Astrocyte (in vitro differentiated cells and primary cell): ENCODE data around the gene SRMS. TPM values are rescaled to one million over a fixed set of nuclear protein-coding genes. Genes with fewer than 3 reads are reported as not detected.

Experiments
- DNase-seq: peaks from one replicate; pipeline ENCODE4 v3.0.0-alpha.2; 2010; ENCODE audit warnings: low read depth
- FAIRE-seq: peaks from 2 replicates; lab custom pipeline; 2011; peaks lifted over from hg19 to GRCh38; lab: Jason Lieb, UNC
- H2AFZ ChIP-seq: 2 replicates; pipeline ENCODE4 v1.6.0; 2012; ENCODE audit warnings: low read depth, low read length, inconsistent platforms
- H3K27ac ChIP-seq: 2 replicates; pipeline ENCODE4 v1.5.1; 2011; ENCODE audit warnings: low read depth, low read length, inconsistent platforms
- H3K27me3 ChIP-seq: 2 replicates; pipeline ENCODE4 v1.6.0; 2011; ENCODE audit warnings: low read length, inconsistent platforms; ENCODE audit not compliant: insufficient read depth
- H3K36me3 ChIP-seq: 2 replicates; pipeline ENCODE4 v1.5.1; 2011; ENCODE audit warnings: low read length, inconsistent platforms; ENCODE audit not compliant: insufficient read depth
- H3K4me1 ChIP-seq: 2 replicates; pipeline ENCODE4 v1.5.1; 2011; ENCODE audit warnings: low read length, inconsistent platforms; ENCODE audit not compliant: insufficient read depth
- H3K4me2 ChIP-seq: 2 replicates; pipeline ENCODE4 v1.6.0; 2012; ENCODE audit warnings: low read length, inconsistent platforms
- H3K4me3 ChIP-seq: 2 replicates; pipeline ENCODE4 v1.5.1; 2011; ENCODE audit warnings: low read depth, mild to moderate bottlenecking, low read length, inconsistent platforms; ENCODE audit not compliant: insufficient read depth
- H3K79me2 ChIP-seq: 2 replicates; pipeline ENCODE4 v1.6.0; 2012; ENCODE audit warnings: mild to moderate bottlenecking, low read length, inconsistent platforms; ENCODE audit not compliant: insufficient read depth
- H3K9ac ChIP-seq: 2 replicates; pipeline ENCODE4 v1.6.0; 2012; ENCODE audit warnings: mild to moderate bottlenecking, low read length, inconsistent platforms
- H3K9me3 ChIP-seq: 2 replicates; pipeline ENCODE4 v1.5.1; 2012; ENCODE audit warnings: low read depth, mild to moderate bottlenecking, low read length, inconsistent platforms; ENCODE audit not compliant: insufficient read depth
- H4K20me1 ChIP-seq: 2 replicates; pipeline ENCODE4 v1.6.0; 2012; ENCODE audit warnings: low read length, inconsistent platforms; ENCODE audit not compliant: insufficient read depth
- H3K27ac Mint-ChIP-seq: one replicate; pipeline ENCODE4 v1.8.0; 2021; ENCODE audit warnings: mild to moderate bottlenecking, mixed read lengths; ENCODE audit not compliant: unreplicated experiment
- H3K27me3 Mint-ChIP-seq: one replicate; pipeline ENCODE4 v1.8.0; 2021; ENCODE audit warnings: low read depth, mixed read lengths; ENCODE audit not compliant: unreplicated experiment
- H3K36me3 Mint-ChIP-seq: one replicate; pipeline ENCODE4 v1.8.0; 2021; ENCODE audit warnings: low read depth, mixed read lengths; ENCODE audit not compliant: unreplicated experiment
- H3K4me1 Mint-ChIP-seq: one replicate; pipeline ENCODE4 v1.8.0; 2021; ENCODE audit warnings: low read depth, mixed read lengths; ENCODE audit not compliant: unreplicated experiment
- H3K4me3 Mint-ChIP-seq: one replicate; pipeline ENCODE4 v1.8.0; 2021; ENCODE audit warnings: mild to moderate bottlenecking, moderate library complexity, mixed read lengths; ENCODE audit not compliant: unreplicated experiment
- H3K9me3 Mint-ChIP-seq: one replicate; pipeline ENCODE4 v1.8.0; 2021; ENCODE audit warnings: mild to moderate bottlenecking, mixed read lengths; ENCODE audit not compliant: unreplicated experiment
- CTCF ChIP-seq: IDR thresholded peaks from 2 replicates; pipeline ENCODE4 v1.5.1; 2011; ENCODE audit warnings: low read depth, mild to moderate bottlenecking, inconsistent platforms, low read length, moderate library complexity; ENCODE audit not compliant: insufficient read depth
- EZH2 ChIP-seq: IDR thresholded peaks from 2 replicates; pipeline ENCODE4 v1.6.1; 2012; ENCODE audit warnings: mild to moderate bottlenecking, low read length, inconsistent platforms; ENCODE audit not compliant: insufficient read depth
- total RNA-seq: library from RNA; stranded (reverse); gene quantifications from 2 replicates; pipeline ENCODE4 v1.2.1, GENCODE V29; 2021

Gene SRMS
- total RNA-seq, 1 donor from 2014 or later = 0.14 TPM

DNA sequence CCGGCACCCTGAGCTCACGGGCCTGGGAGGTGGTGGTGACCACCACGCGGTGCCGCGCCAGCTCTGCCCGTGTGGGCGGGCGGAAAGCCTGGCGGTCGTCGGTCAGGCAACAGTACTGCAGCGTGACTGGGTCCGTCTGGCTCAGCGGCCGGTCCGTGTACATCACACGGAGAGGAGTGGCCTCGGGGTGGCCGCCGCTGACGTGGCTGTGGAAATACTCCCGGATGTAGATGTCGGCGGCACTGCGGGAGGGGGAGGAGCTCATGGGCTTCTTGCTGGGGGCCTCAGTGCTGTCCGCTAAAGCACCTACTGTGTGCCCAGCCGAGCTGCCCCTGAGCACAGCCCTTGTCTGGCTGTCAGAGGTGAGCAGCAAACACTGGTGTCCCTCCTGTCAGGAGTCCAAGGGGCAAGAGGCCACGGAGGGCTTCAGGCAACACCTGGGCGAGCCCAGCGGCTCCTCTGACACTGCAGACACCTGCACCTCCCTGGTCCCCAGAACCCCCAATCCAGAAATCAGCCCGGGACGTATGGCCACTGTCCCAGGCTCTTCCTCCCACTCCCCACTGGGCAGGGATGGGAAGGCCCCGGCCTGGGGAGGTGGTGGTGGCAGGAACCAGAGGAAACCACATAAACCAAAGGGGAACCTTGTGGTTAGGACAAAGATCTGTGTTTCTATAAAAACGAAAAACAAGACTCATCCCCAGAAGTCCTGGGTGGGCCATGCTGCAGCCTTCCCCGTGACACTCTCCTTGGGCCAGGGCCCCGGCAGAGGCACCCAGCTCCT lies 20.0 kb upstream of the SRMS start:
- no peaks in the 10 kb centered on the region for H3K27me3 ChIP-seq
- no peaks in the 10 kb centered on the region for H3K36me3 Mint-ChIP-seq
- H4K20me1 ChIP-seq = peaks cover 13% of the 10 kb centered on the region
- H3K9me3 ChIP-seq = no peaks in the 10 kb centered on the region
- no peak overlapping the region for H3K27ac ChIP-seq
- H3K4me1 Mint-ChIP-seq = no peaks in the 10 kb centered on the region
- H3K9ac ChIP-seq = no peak overlapping the region
- no peaks in the 10 kb centered on the region for H3K27me3 Mint-ChIP-seq
- H3K27ac Mint-ChIP-seq = no peak overlapping the region
- no peaks in the 10 kb centered on the region for H3K79me2 ChIP-seq
- H3K36me3 ChIP-seq = no peaks in the 10 kb centered on the region
- TF ChIP-seq EZH2 (no peak), CTCF (no peak)
- H2AFZ ChIP-seq = no peak overlapping the region
- H3K4me3 ChIP-seq = no peak overlapping the region
- FAIRE-seq (no peak), DNase-seq (no peak)
- H3K4me1 ChIP-seq = no peaks in the 10 kb centered on the region
- H3K9me3 Mint-ChIP-seq = no peaks in the 10 kb centered on the region
- no peak overlapping the region for H3K4me2 ChIP-seq
- no peak overlapping the region for H3K4me3 Mint-ChIP-seq

GRCh38 chr20:63567136-63567385 lies 19.5 kb upstream of the SRMS start:
- H3K4me1 Mint-ChIP-seq = no peaks in the 10 kb centered on the region
- FAIRE-seq = no peak
- H3K9me3 ChIP-seq = no peaks in the 10 kb centered on the region
- no peak overlapping the region for H3K27ac Mint-ChIP-seq
- H3K79me2 ChIP-seq = no peaks in the 10 kb centered on the region
- no peaks in the 10 kb centered on the region for H3K27me3 ChIP-seq
- H2AFZ ChIP-seq = no peak overlapping the region
- H3K9me3 Mint-ChIP-seq = no peaks in the 10 kb centered on the region
- H3K4me3 ChIP-seq = no peak overlapping the region
- H3K27me3 Mint-ChIP-seq = no peaks in the 10 kb centered on the region
- no peak overlapping the region for H3K4me2 ChIP-seq
- no peak overlapping the region for H3K27ac ChIP-seq
- no peak for DNase-seq
- TF ChIP-seq EZH2 = no peak
- TF ChIP-seq CTCF = no peak
- H3K4me1 ChIP-seq = no peaks in the 10 kb centered on the region
- H4K20me1 ChIP-seq = peaks cover 13% of the 10 kb centered on the region
- H3K36me3 ChIP-seq = no peaks in the 10 kb centered on the region
- no peaks in the 10 kb centered on the region for H3K36me3 Mint-ChIP-seq
- no peak overlapping the region for H3K9ac ChIP-seq
- no peak overlapping the region for H3K4me3 Mint-ChIP-seq

DNA sequence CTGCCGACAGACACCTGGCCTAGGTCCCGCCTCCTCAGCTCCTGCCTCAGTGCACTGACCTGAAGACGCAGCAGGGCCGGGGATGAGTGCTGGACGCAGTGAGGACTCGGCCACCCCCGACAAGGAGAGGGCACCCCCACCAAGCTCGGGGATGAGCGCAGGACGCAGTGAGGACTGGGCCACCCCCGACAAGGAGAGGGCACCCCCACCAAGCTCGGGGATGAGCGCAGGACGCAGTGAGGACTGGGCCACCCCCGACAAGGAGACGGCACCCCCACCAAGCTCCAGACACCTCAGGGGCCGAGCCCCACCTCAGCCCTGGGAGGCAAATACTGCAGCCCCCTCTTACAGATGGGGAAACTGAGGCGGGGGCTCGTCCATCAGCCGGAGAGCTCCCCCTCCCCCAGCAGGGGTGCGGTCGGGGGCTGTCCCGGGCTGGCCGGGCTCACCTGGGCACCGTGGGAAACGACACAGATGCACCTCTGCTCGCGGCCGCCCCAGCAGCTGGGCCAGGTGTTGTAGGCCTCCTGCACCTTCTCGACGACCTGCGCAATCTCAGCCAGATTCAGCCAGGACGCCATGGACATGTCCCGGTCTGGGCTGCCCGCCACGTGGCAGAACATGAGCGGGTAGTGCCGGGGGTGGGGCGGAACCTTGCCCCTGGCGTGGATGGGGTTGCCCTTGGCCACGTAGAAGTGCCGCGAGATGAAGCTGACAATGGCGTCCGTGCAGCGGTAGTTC lies 19.0 kb upstream of the SRMS start:
- FAIRE-seq = no peak
- no peak overlapping the region for H2AFZ ChIP-seq
- no peaks in the 10 kb centered on the region for H3K9me3 ChIP-seq
- Mint-ChIP-seq H3K27me3 (no peaks in the 10 kb centered on the region), H3K36me3 (no peaks in the 10 kb centered on the region), H3K4me1 (no peaks in the 10 kb centered on the region), H3K27ac (no peak overlapping the region), H3K9me3 (no peaks in the 10 kb centered on the region), H3K4me3 (no peak overlapping the region)
- H3K79me2 ChIP-seq = no peaks in the 10 kb centered on the region
- H3K4me3 ChIP-seq = no peak overlapping the region
- H4K20me1 ChIP-seq = peaks cover 13% of the 10 kb centered on the region
- H3K27me3 ChIP-seq = no peaks in the 10 kb centered on the region
- no peak overlapping the region for H3K9ac ChIP-seq
- no peaks in the 10 kb centered on the region for H3K4me1 ChIP-seq
- H3K36me3 ChIP-seq = no peaks in the 10 kb centered on the region
- no peak overlapping the region for H3K4me2 ChIP-seq
- DNase-seq = no peak
- TF ChIP-seq EZH2 (no peak), CTCF (no peak)
- H3K27ac ChIP-seq = no peak overlapping the region
